IgD-negative memory B cell (primary cell): ENCODE measurements around the gene C10orf90. TPM values are rescaled to one million over a fixed set of nuclear protein-coding genes. Genes with fewer than 3 reads are reported as not detected.

Experiments
- H3K27ac Mint-ChIP-seq, 3 donors: one replicate each; pipeline ENCODE4 v1.8.0; 2020 to 2022; ENCODE audit warnings: mild to moderate bottlenecking in 3 of 3, mixed read lengths in 3 of 3, moderate library complexity in 1 of 3
- H3K27me3 Mint-ChIP-seq: one replicate; pipeline ENCODE4 v1.8.0; 2021; ENCODE audit warnings: mixed read lengths
- H3K36me3 Mint-ChIP-seq: one replicate; pipeline ENCODE4 v1.8.0; 2020; ENCODE audit warnings: mild to moderate bottlenecking, mixed read lengths
- H3K4me1 Mint-ChIP-seq, 3 donors: one replicate each; pipeline ENCODE4 v1.8.0; 2020 to 2022; ENCODE audit warnings: mixed read lengths in 3 of 3, mild to moderate bottlenecking in 1 of 3
- H3K4me3 Mint-ChIP-seq, 4 donors: one replicate each; pipeline ENCODE4 v1.8.0; 2020 to 2022; ENCODE audit warnings: mild to moderate bottlenecking in 4 of 4, mixed read lengths in 4 of 4, moderate library complexity in 3 of 4
- H3K9me3 Mint-ChIP-seq, 3 donors: one replicate each; pipeline ENCODE4 v1.8.0; 2020 to 2021; ENCODE audit warnings: mixed read lengths in 3 of 3, mild to moderate bottlenecking in 1 of 3
- polyA plus RNA-seq: library from polyadenylated mRNA; unstranded; fragments of 300-500 nt; fragmentation: Illumina TruSeq; gene quantifications from one replicate; pipeline ENCODE4 v1.2.3, GENCODE V29; 2021

Gene C10orf90
- not detected for polyA plus RNA-seq

- Mint-ChIP-seq H3K27ac (no peak within 1 kb of the TSS), H3K4me1 (no peaks in the 10 kb centered on the region), H3K27me3 (no peaks in the 10 kb centered on the region), H3K4me3 (no peak within 1 kb of the TSS), H3K36me3 (peaks cover 3% of the 10 kb centered on the region), H3K9me3 (peaks cover 0 to 3% (median 0%) of the 10 kb centered on the region in 3 donors)
Observed at GRCh38 chr10:126670056-126670894, at the start of gene C10orf90. TSS of gene C10orf90 (minus strand) at chr10:126670693. CDS start at chr10:126670480, 213 bp downstream.

- Mint-ChIP-seq H3K4me3 (no peak overlapping the region), H3K27ac (no peak overlapping the region), H3K4me1 (no peaks in the 10 kb centered on the region), H3K27me3 (peaks cover 1% of the 10 kb centered on the region), H3K9me3 (peaks cover 4 to 8% (median 4%) of the 10 kb centered on the region in 3 donors), H3K36me3 (no peaks in the 10 kb centered on the region)
Observed at GRCh38 chr10:126716366-126716765, 45.9 kb upstream of the C10orf90 start.

GRCh38 chr10:126713594-126713993, 43.1 kb upstream of the C10orf90 start:
- Mint-ChIP-seq H3K4me3 (no peak overlapping the region), H3K27ac (no peak overlapping the region), H3K27me3 (no peaks in the 10 kb centered on the region), H3K9me3 (peaks cover 2 to 4% (median 3%) of the 10 kb centered on the region in 3 donors), H3K4me1 (no peaks in the 10 kb centered on the region), H3K36me3 (no peaks in the 10 kb centered on the region)

DNA sequence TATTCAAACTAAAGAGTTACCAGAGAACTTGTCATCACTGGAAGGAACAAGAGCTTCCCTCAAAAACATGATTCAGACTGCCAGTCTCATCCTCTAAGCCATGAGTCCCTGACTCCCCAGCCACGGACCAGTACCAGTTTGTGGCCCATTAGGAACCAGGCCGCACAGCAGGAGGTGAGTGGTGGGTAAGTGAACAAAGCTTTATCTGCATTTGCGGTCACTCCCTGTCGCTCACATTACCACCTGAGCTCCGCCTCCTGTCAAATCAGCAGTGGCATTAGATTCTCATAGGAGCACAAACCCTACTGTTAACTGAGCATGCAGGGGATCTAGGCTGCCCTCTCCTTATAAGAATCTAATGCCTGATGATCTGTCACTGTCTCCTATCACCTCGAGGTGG, 42.2 kb upstream of the C10orf90 start:
- no peaks in the 10 kb centered on the region for H3K27me3 Mint-ChIP-seq
- H3K4me1 Mint-ChIP-seq = no peaks in the 10 kb centered on the region
- H3K36me3 Mint-ChIP-seq = no peaks in the 10 kb centered on the region
- no peak overlapping the region for H3K4me3 Mint-ChIP-seq
- no peak overlapping the region for H3K27ac Mint-ChIP-seq
- H3K9me3 Mint-ChIP-seq = peaks cover 0 to 4% (median 0%) of the 10 kb centered on the region in 3 donors

DNA sequence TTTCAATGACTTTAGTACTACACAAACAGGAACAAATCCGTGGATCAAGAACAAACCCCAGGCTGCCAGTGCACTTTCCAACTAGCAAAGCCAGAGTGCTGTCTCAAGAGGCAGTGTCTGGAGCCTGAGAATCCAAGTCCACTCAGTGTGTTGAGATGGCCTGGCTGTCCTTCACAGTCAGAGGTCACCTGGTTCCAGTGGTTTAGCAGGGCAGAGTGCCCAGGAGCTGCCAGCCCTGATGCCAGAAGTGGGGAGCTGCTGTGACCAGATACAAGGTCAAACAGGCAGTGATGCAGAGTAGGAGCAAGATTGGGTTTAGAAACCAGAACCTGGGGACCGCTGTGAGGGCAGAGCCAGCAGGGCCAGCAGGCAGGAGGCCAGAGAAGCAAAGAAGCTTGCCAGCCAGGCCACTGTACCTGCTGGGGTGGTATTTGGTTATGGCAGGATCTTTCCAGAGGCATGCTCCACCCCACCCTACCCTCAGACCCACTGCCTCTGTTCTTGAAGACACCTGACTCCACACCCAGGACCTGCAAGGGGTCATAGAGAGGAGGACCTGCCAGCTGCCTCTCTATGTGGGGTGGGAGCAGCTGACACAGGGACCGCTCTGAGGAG, 35.6 kb upstream of the C10orf90 start:
- H3K4me3 Mint-ChIP-seq = no peak overlapping the region

GRCh38 chr10:126705131-126705530, 34.6 kb upstream of the C10orf90 start:
- peaks cover 0 to 2% (median 0%) of the 10 kb centered on the region in 3 donors for H3K9me3 Mint-ChIP-seq
- H3K4me1 Mint-ChIP-seq = no peaks in the 10 kb centered on the region
- no peak overlapping the region for H3K27ac Mint-ChIP-seq
- H3K36me3 Mint-ChIP-seq = no peaks in the 10 kb centered on the region
- no peak overlapping the region for H3K4me3 Mint-ChIP-seq
- H3K27me3 Mint-ChIP-seq = no peaks in the 10 kb centered on the region

More for the DNA sequence above, 35.6 kb upstream of the C10orf90 start:
- Mint-ChIP-seq H3K27me3 (no peaks in the 10 kb centered on the region), H3K9me3 (peaks cover 0 to 2% (median 0%) of the 10 kb centered on the region in 3 donors), H3K4me1 (no peaks in the 10 kb centered on the region), H3K36me3 (no peaks in the 10 kb centered on the region), H3K27ac (no peak overlapping the region)

- Mint-ChIP-seq H3K4me1 (no peaks in the 10 kb centered on the region), H3K9me3 (peaks cover 0 to 2% (median 0%) of the 10 kb centered on the region in 3 donors), H3K4me3 (no peak overlapping the region), H3K27me3 (no peaks in the 10 kb centered on the region), H3K36me3 (no peaks in the 10 kb centered on the region), H3K27ac (no peak overlapping the region)
Observed at GRCh38 chr10:126704649-126705048, 34.2 kb upstream of the C10orf90 start.

DNA sequence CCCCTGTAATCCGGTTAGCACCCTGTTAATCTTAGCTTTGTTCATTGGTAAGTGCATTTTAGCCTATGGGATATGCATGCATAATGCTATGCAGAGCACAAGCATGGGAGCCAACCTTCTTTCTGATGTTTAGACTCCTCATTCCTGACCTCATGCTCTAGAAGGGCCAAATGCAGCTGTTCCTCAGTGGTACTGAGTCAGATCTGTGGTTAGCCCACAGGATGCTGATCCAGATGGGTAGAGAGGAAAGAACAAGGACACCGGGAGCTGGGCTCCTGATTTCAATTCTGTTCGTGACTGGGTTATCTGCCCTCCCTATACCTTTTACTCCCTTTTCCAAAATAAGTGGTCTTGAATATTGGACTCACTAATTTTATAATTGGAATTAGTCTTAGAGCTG, 31.7 kb upstream of the C10orf90 start:
- H3K9me3 Mint-ChIP-seq = no peaks in the 10 kb centered on the region
- no peak overlapping the region for H3K27ac Mint-ChIP-seq
- no peaks in the 10 kb centered on the region for H3K36me3 Mint-ChIP-seq
- no peaks in the 10 kb centered on the region for H3K27me3 Mint-ChIP-seq
- no peak overlapping the region for H3K4me3 Mint-ChIP-seq
- H3K4me1 Mint-ChIP-seq = no peaks in the 10 kb centered on the region

GRCh38 chr10:126701526-126701925, 31.0 kb upstream of the C10orf90 start:
- H3K9me3 Mint-ChIP-seq = peaks cover 0 to 2% (median 0%) of the 10 kb centered on the region in 3 donors
- H3K27me3 Mint-ChIP-seq = no peaks in the 10 kb centered on the region
- H3K4me1 Mint-ChIP-seq = no peaks in the 10 kb centered on the region
- H3K27ac Mint-ChIP-seq = no peak overlapping the region
- no peaks in the 10 kb centered on the region for H3K36me3 Mint-ChIP-seq
- no peak overlapping the region for H3K4me3 Mint-ChIP-seq

DNA sequence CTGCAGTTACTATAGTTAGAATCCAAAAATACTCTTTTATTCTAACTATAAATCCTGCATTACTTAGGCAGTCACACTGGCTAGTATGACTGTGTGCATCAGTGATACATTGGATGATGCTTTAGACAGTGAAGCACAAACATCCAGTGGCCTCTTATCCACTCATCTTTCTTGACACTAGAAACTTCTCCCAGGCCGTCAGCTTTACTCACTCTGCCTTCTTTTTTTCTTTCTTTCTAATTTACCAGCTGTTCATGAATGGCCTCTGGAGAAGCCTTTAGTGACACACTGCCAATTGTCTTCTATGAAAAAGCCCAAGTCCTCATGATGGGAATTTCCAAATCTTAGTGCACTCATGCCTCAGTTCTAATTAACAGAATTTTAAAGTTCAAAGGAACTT, 26.2 kb upstream of the C10orf90 start:
- no peaks in the 10 kb centered on the region for H3K36me3 Mint-ChIP-seq
- H3K4me1 Mint-ChIP-seq = no peaks in the 10 kb centered on the region
- H3K27me3 Mint-ChIP-seq = no peaks in the 10 kb centered on the region
- peaks cover 0 to 17% (median 3%) of the 10 kb centered on the region in 3 donors for H3K9me3 Mint-ChIP-seq
- H3K4me3 Mint-ChIP-seq = no peak overlapping the region
- H3K27ac Mint-ChIP-seq = no peak overlapping the region

GRCh38 chr10:126691456-126691855, 21.0 kb upstream of the C10orf90 start:
- no peak overlapping the region for H3K4me3 Mint-ChIP-seq
- H3K4me1 Mint-ChIP-seq = peaks cover 0 to 2% (median 0%) of the 10 kb centered on the region in 3 donors
- H3K27me3 Mint-ChIP-seq = no peaks in the 10 kb centered on the region
- no peak overlapping the region for H3K27ac Mint-ChIP-seq
- H3K36me3 Mint-ChIP-seq = no peaks in the 10 kb centered on the region
- H3K9me3 Mint-ChIP-seq = peaks cover 0 to 17% (median 3%) of the 10 kb centered on the region in 3 donors

DNA sequence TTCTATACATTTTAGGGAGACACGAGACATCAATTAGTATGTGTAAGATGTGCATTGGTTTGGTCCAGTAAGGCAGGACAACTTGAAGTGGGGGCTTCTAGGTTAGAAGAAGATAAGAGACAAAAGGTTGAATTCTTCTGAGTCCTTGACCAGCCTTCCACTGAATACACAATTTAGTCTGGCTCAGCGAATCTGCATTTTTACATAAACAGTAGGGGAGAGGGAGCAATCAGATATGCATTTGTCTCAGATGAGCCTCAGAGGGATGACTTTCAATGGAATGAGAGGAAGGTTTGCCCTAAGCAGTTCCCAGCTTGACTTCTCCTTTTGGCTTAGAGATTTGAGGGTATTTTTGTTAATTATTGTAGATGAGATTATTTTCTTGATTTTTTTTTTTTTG, 20.0 kb upstream of the C10orf90 start:
- no peak overlapping the region for H3K27ac Mint-ChIP-seq
- H3K36me3 Mint-ChIP-seq = no peaks in the 10 kb centered on the region
- H3K9me3 Mint-ChIP-seq = peaks cover 1 to 17% (median 3%) of the 10 kb centered on the region in 3 donors
- peaks cover 0 to 2% (median 0%) of the 10 kb centered on the region in 3 donors for H3K4me1 Mint-ChIP-seq
- no peaks in the 10 kb centered on the region for H3K27me3 Mint-ChIP-seq
- H3K4me3 Mint-ChIP-seq = no peak overlapping the region

DNA sequence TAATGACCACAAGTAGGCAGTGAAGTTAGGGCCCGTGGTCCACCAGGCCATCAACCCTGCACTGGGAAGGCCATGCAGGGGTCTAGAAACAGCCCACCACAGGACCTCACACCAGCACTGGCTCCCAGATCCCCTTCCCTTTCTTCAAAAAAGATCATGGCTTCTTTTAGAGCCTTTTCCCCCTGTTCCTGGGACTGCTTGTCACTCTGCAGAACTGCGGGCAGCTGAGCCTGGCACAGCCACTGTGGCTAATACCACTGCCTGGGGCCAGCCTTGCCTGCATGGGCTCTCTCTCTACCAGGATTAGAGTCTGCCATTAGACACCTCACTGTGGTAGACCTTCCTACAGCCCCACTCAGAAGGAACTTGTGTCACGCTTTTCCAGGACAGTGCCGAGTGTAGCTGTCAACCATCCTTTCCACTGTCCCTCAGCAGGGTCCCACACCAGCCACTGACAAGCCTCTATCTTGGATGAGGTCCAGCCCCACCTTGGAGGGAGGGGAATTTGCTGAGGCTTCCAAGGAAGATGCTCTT, 19.0 kb upstream of the C10orf90 start:
- H3K4me1 Mint-ChIP-seq = peaks cover 0 to 2% (median 0%) of the 10 kb centered on the region in 3 donors
- H3K9me3 Mint-ChIP-seq = peaks cover 3 to 10% (median 6%) of the 10 kb centered on the region in 3 donors
- no peaks in the 10 kb centered on the region for H3K27me3 Mint-ChIP-seq
- no peak overlapping the region for H3K27ac Mint-ChIP-seq
- no peak overlapping the region for H3K4me3 Mint-ChIP-seq
- H3K36me3 Mint-ChIP-seq = no peaks in the 10 kb centered on the region

GRCh38 chr10:126687121-126687606, 16.7 kb upstream of the C10orf90 start:
- Mint-ChIP-seq H3K27ac (no peak overlapping the region), H3K27me3 (no peaks in the 10 kb centered on the region), H3K4me3 (no peak overlapping the region), H3K36me3 (no peaks in the 10 kb centered on the region), H3K4me1 (peaks cover 0 to 2% (median 0%) of the 10 kb centered on the region in 3 donors), H3K9me3 (peaks cover 2 to 6% (median 6%) of the 10 kb centered on the region in 3 donors)

DNA sequence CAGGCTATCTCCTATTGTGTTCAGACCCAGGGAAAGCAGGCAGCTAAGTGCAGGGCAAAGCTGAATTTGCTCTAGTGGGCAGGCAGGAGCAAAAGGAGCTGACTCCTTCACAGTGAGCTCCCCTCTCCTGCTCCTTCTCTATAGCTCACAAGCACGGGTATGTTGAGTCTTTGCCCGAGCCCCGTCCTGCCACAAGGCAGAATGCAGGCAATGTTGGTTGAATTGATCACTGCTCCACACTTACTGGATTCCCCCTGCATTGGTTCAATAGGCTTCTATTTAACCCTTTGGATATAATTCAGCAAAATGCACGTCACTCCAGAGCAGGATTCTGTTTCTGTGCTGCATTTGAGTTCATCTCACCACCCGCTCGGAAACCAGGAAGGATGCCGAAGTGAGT, 16.2 kb upstream of the C10orf90 start:
- Mint-ChIP-seq H3K9me3 (peaks cover 2 to 6% (median 3%) of the 10 kb centered on the region in 3 donors), H3K27ac (no peak overlapping the region), H3K4me3 (no peak overlapping the region), H3K4me1 (peaks cover 0 to 2% (median 0%) of the 10 kb centered on the region in 3 donors), H3K27me3 (no peaks in the 10 kb centered on the region), H3K36me3 (no peaks in the 10 kb centered on the region)
